HG03342 (cell line): ENCODE results near the gene YTHDC1.
A peak's percentile ranks its signal among the peaks of the same experiment; 100 is the strongest.

Source experiments
- ATAC-seq: cut with Tn5 transposase; IDR thresholded peaks from one replicate; pipeline ENCODE4 v1.9.1; 2021; ENCODE audit warnings: mild to moderate bottlenecking, moderate library complexity; ENCODE audit not compliant: unreplicated experiment

The YTHDC1 gene

DNA sequence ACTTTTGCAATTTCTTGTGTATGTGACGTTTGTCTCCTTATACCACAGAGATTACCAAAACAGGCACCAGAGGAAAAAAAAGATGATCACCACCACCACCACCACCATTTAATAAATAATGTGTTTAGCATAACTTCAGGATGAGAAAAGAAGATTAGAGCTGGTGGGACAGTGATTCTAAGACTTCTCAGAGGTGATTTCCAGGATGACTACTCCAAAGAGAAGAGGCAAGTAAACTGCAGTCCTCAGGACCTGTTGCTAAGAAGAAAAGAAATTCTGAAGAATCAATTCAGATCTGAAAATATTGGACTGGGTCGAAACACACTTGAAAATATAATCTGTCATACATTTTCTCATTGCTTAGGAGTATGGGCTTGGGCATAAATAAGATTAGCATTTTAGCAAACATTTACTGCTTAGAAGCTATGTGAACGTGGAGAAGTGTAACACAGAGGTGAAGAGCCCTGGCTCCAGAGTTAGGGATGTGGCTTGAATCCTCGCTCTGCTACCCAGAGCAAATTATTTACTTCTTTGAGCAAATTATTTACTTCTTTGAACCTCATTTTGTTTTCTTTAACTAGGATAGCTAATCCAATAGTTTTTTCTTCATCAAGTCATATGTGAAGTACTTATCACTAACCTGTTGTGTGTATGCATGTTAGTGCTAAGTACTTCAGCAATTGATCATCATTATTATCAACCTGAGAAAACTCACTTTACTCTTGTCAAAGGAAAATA, 10.5 kb upstream of the YTHDC1 start:
- ATAC-seq: no peak

DNA sequence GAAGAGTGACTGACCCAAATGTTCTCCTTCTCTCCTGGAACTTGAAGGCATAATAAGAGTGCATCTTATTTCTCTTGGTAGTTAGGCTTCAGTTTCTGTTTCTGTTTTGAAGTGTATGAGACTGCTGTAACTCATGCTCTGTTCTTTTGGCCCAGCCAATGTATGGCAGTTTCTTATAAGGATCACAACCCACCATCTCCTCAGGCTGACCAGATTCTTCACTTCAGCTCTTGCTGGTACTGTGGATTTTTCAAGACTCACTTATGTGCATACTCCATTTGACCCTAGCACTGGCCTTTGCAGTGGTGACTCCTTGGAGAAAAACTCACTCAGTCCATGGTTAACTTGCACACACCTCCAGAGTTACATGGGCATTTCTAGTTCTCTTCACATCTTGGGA, 9.6 kb upstream of the YTHDC1 start:
- ATAC-seq: peak; percentile 88

DNA sequence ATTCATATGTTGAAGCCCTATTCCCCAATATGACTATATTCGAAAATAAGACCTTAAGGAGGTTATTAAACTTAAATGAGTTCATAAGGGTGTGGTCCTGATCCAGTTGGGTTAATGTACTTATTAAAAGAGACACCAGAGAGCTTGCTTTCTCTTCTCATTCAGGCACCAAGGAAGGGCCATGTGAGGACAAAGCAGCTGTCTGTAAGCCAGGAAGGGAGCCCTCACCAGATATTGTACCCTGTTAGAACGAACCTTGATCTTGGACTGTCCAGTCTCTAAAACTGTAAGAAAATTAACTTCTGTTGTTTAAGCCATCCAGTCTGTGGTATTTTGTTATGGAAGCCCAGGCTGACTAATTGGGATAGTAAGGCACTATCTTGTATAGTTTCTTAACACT, 9.1 kb upstream of the YTHDC1 start:
- no peak for ATAC-seq

DNA sequence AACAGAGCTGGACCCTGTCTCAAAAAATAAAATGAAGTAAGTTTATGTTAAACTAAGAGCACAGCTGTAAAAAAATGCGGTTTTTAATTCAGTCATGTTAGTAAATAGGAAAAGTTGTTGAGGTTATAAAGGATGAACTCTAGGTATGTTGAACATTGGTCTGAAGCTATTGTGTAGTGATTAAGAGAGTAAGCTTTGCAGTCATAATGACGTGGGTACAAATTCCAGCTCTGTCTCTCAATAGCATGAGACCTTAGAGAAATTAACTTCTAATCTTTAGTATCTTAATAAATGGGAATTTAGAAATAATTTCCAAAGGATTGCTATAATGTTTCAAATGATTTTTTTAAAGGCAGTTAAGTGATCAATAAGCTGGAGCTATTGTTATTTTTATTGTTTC, 2.9 kb upstream of the YTHDC1 start:
- no peak for ATAC-seq

DNA sequence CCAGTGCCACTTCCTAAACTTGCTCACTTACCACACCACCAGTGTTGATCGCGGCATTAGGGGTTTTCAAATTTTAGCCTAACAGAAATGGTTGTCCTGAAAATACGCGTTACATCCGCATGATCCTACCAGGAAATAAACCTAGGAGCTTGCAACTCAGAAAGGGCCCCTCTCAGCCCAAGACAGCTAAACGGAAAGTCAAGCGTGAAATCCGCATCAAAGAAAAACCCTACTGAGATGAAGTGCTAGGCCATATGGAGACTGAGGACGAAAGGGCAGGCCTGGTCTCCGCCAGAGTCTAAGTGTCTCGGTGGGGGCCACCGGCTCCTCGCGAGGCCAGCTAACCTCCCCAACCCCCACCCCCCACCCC, 626 bp downstream of the YTHDC1 start:
- peak; percentile 17 for ATAC-seq

DNA sequence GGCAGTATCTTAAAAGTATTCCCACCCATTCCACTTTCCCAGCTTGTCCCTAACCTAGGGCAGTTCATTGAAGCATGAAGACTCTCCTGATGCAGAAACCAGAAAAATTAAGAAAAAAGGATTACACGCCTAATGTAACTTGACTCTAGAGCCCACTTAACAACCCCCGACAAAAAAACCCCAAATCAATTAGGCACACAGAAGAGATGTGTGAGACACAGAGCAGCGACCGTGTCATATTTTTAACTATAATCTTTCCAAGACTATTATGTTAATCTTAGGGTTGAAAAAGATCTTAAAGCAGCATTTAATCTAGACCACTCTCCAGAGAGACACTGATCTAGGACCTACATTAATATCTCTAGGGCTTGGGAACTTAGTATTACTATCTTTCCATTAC, 1.3 kb downstream of the YTHDC1 start:
- ATAC-seq: no peak

DNA sequence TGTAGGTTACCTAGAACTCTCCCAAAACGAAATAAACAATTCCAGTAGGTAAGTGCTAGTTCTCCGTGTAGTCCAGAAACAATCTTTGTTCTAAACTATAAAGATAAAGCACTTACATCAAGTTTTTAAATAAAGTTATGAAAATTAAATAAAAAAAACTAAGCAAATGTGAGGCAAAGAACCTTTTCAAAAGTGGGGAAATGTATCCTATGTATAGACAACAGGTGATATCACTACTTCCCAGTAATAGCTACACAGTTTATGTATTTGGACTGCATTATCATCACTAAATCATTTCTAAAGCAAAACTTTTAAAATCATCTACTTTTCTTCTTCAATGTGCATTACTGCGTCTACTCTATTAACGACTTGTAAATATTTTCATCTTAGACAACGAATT, 2.0 kb downstream of the YTHDC1 start:
- ATAC-seq: no peak

DNA sequence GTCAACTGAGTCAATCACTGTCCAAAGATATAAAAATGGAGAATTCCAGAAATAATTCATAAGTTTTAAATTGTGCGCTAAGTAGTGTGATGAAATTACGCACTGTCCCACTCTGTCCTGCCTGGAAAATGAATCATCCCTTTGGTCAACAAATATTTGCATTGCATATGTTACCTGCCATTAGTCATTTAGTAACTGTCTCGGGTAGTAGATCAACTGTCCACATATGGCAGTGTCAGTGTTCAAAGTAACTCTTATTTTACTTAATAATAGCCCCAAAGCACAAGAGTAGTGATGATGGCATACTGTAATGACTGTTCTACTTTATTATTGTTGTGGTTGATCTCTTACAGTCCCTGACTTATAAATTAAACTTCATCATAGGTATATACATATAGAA, 3.4 kb downstream of the YTHDC1 start:
- ATAC-seq: no peak

DNA sequence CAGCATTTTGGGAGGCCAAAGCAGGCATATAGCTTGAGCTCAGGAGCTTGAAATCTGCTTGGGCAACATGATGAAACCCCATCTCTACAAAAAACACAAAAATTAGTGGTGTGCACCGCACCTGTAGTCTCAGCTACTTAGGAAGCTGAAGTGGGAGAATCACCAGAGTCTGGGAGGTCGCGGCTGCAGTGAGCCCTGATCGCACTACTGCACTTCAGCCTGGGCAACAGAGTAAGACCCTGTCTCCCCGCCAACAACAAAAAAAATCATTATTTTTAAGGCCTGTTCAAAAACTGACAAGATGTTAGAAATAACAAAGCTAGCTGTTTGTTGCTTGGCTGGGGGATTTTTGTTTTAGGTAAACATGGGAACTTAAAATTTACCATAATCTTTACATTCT, 5.1 kb downstream of the YTHDC1 start:
- no peak for ATAC-seq

DNA sequence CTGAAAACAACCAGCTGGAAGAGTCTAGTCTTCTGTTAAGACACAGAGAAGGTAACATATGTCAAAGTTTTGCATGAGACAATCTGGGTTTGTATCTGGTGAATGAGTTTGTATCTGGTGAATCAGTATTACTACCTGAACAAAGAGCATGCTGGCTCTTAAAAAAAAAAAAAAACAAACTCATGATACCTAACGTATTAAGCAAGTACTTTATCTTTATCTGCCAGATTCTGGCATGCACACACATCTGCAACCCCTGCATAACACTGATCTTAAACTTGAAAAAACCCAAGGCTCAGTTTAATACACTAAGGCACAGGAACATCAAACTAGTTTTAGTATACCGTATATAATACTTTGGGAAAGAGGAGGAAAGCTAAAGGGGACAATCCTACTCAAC, 5.8 kb downstream of the YTHDC1 start:
- no peak for ATAC-seq

DNA sequence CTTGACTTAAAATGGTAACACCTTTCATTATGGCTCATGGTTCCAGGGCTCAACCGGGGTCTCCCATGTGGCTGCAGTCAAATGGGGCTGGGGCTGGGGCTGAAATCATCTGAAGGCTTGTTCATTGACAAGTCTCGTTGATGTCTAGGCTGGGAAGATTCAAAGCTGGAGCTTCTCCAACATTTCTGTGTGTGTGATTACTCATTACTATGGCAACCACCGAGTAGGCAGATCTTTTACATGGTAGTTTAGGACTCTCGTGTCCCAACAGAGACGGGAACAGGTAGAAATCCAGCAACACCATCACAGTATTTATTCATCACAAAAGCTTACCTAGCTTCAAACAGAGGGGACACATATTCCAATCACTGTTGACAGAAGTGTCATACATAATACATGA, 7.8 kb downstream of the YTHDC1 start:
- ATAC-seq: no peak

DNA sequence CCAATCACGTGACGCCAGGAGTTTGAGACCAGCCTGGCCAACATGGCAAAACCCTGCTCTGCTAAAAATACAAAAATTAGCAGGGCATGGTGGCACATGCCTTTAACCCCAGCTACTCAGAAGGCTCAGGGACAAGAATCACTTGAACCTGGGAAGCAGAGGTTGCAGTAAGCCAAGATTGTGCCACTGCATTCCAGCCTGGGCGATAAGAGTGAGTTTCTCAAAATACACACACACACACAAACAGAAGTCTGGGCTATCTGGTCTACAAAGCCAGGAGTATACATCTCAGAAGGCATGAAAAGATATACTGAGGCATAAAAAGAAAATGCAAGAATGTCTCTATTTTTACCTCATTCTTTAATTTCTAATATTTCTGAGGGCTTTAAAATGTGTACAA, 11.3 kb downstream of the YTHDC1 start:
- ATAC-seq: no peak

DNA sequence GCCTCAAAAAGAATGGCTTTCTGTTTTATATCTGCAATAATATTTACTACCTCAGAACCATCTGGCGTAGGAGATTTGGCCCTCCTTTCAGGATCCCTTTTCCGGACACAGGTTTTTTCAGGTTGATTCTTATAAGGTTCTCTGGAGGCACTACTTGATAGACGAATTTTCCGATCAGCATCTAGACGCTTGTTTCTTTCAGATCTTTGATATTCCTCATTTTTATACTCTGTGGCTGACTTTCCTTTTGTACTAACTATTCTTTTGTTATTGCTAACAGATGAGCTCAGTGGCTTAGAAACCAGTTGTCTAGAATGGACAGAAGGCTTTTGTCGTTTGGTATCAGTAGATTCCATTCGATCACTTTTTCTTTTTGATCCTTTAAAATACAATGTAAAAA, 12.4 kb downstream of the YTHDC1 start:
- no peak for ATAC-seq

DNA sequence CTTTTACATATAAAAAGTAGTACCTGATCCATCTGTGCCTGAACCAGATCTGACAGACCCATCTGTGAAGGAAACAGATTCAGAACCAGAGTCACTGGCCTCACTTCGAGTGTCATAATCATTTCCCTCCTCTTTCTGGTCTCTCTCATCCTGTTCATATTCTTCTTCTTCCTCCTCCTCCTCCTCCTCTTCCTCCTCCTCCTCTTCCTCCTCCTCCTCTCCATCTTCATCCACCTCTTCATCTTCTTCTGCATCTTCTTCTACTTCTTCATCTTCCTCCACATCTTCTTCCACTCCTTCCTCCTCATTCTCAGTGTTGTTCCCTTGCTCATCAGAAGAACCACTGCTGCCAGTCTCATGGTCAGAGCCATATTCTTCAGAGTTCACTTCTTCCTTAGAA, 12.9 kb downstream of the YTHDC1 start:
- ATAC-seq: no peak

DNA sequence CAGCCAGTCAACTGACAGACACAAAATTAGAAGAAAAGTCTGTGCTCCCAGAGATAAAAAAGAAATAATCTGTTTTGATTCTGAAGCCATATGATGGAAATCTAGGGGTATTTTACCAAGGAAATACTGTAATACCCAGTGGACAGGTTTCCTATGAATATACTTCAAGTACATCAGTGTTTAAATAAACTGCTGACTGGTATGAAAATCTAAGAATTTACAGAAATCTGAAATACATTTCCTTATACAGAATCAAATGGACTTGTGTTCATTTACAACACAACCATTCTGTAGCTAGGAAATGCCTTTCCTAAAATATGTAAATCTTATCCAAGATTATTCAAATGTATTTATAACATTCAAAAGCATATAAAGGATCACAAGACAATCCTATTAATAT, 13.4 kb downstream of the YTHDC1 start:
- ATAC-seq: no peak

DNA sequence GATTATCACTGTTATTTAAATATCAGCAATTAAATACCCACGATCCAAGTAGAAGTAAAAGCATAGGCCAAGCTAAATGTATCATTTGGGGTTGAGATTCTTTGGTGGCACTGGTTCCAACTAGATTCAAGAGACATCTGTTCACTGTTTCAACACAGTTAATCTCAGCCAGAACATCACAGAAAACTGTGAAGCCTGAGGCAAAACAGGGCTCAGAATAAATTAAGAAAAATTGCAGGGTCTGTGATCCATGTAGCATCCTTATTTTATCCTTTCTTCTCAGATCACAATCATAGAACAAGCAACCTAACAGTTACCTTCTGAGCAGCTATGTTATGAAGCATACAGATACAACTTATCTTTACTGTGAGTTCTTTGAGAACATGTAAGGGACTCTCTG, 23.7 kb downstream of the YTHDC1 start:
- ATAC-seq: no peak

DNA sequence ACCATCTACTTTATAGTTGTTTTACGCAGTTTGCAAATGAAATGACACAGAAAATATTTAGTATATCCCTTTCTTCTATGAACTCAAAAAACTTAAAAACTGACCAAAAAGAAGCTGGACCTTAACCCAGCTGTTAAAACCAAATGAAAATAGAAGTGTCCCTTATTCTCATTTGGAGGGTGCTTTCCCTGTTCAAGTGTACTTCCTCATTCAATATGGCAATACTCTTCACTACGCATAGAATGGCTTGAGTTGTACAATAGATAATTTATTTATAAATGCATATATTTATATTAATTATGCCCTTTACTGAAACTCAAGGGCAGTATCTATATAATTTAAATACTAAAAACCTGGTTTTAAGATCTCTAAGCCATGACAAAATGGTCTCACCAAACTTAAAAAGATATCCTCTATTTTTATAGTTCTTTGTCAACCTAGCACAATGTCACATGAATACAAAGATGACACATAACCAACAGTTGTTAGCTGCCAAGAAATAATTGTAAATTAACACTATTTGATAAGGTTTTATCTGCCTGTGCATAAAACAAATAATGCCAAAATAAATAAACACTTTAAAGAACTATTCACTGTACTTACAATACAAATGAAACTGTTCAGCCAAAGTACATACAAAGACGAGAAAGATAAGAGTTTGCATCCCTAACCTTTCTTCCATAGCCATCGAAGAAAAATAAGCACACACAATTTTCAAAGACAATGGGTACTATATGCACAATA, 25.2 kb downstream of the YTHDC1 start:
- no peak for ATAC-seq

DNA sequence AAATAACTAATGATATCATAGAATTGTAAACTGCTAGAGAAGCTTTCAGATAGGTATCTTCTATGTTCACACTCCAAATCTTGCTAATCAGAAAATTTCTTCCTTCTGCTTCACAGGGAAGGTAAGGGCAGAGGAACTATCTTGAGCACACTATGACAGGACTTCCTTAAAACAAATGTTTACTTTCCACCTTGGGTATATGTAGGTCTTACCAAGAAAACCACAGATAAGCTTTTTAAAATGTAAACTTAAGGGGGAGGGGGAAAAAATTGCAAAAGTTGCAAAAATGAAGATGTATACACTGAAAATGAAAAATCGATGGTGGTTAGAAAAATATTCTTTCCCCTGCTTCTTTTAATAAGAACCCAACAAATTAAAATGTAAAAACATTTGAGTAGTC, 30.9 kb downstream of the YTHDC1 start:
- no peak for ATAC-seq

DNA sequence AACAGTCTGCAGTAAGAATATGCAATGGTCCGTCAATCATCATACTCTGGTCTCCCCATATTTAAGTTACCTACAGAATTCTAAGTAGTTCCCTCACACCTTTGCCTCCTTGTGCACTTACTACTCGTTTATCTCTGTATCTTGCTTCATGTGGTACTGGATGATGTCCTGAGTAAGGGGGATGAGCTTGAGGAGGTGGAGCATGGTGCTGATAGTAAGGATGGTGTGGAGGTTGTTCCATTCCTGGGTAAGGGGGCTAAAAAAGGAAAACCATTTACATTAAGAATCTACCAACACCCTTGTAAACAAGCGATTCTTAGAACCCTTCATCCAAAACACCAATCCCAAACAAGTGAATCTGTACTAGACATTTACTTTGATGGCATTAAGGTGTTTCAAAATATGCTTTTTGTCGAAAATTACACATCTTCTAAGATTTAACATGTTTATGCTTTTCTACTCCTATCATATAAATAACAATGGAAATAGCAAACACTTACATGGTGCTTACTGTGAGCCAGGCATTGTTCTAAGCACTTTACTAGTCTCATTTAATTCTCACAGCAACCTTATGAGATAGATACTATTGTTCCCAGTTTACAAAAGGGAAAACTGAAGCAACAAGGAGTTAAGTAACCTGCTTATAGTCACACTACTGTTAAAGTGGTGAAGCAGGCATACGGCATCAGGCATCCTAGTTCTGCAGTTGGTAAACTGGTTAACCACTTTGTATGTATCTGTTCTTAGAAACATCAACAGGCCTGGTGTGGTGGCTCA, 33.5 kb downstream of the YTHDC1 start:
- no peak for ATAC-seq

DNA sequence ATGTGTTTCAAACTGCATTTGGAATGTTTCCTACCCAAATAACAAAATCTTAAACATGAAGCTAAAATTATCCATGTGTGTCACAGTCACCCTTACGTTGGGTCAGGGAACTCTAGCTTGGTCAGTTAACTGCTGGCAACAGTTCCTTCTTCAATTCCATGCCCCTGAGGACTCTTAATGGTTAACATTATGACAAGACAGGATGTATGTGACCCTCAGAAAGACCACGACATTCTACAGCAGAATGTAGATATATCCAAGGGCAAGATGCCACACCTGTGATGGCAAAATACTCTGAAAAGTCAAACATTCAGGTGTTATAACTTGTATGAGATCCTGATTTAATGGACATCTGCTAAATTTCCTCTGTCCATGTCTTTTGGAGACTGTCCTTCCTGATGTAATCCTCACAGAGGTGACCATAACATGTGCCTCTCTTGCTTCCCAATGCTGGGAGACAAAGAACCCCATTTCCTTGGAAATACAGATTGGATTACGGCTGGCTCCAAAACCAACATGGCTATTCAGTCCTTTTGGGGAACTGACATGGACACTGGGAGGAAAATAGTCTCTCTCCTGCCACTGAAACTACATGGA, 39.1 kb downstream of the YTHDC1 start:
- ATAC-seq: no peak

DNA sequence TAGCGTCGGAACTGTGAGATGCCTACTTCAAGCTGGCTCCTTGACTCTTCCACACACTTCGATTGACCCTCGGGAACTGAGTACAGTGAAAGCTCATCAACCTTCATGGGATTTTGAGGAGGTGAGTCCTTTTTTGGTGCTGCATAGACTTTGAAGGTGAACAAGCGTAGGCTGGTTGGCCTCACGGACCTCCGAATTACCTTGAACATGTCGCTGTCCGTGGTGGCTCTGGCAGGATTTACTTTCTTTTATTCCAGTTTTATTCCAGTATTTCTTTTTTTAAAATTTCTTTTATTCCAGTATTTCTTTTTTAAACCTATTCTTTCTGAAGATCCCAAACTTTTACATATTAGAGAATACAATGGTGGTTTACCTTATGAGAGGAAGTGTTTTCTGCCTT, 45.2 kb downstream of the YTHDC1 start:
- ATAC-seq: no peak
